Neural cell (in vitro differentiated cells): ENCODE measurements around the gene PGC. TPM values are rescaled to one million over a fixed set of nuclear protein-coding genes. Genes with fewer than 3 reads are reported as not detected.

Experiments
- H2AFZ ChIP-seq: fragments of 200-600, 300-800 bp; sonication (generic), shearing (Covaris generic); 2 replicates; pipeline ENCODE4 v1.6.0; 2014; ENCODE audit warnings: low read depth, mild to moderate bottlenecking, antibody characterized with exemption, low read length, moderate library complexity
- H3F3A ChIP-seq: fragments of 200-600 bp; shearing (Covaris generic); 2 replicates; pipeline ENCODE4 v1.6.1; 2016; ENCODE audit warnings: mild to moderate bottlenecking, moderate library complexity, mixed read lengths, antibody characterized with exemption, low read length; ENCODE audit not compliant: insufficient read depth, poor library complexity, severe bottlenecking
- H3K27ac ChIP-seq: fragments of 200-600, 300-800 bp; sonication (generic), shearing (Covaris generic); 2 replicates; pipeline ENCODE4 v1.5.1; 2014; ENCODE audit warnings: mild to moderate bottlenecking, low read length, moderate library complexity
- H3K27me3 ChIP-seq: fragments of 300-800, 200-600 bp; sonication (generic), shearing (Covaris generic); 2 replicates; pipeline ENCODE4 v1.6.0; 2014; ENCODE audit warnings: mild to moderate bottlenecking, low read depth, low read length, moderate library complexity; ENCODE audit not compliant: insufficient read depth
- H3K36me3 ChIP-seq: fragments of 300-800, 200-600 bp; sonication (generic), shearing (Covaris generic); 2 replicates; pipeline ENCODE4 v1.5.1; 2014; ENCODE audit warnings: mild to moderate bottlenecking, antibody characterized with exemption, low read length, moderate library complexity; ENCODE audit not compliant: insufficient read depth
- H3K4me2 ChIP-seq: fragments of 300-800, 200-600 bp; sonication (generic), shearing (Covaris generic); 2 replicates; pipeline ENCODE4 v1.6.0; 2014; ENCODE audit warnings: mild to moderate bottlenecking, low read length
- H3K4me3 ChIP-seq: fragments of 300-800, 200-600 bp; sonication (generic), shearing (Covaris generic); 2 replicates; pipeline ENCODE4 v1.5.1; 2014; ENCODE audit warnings: mild to moderate bottlenecking, low read length, moderate library complexity
- H3K79me2 ChIP-seq: fragments of 200-600 bp; shearing (Covaris generic); replicated peaks from 2 replicates; pipeline ENCODE4 v1.6.0; 2014; ENCODE audit warnings: mild to moderate bottlenecking, low read length, moderate library complexity; ENCODE audit not compliant: insufficient read depth
- H3K9ac ChIP-seq: fragments of 300-800, 200-600 bp; sonication (generic), shearing (Covaris generic); 2 replicates; pipeline ENCODE4 v1.6.1; 2016; ENCODE audit warnings: mild to moderate bottlenecking, low read length, mixed read lengths
- H3K9me2 ChIP-seq: fragments of 200-600 bp; shearing (Covaris generic); 2 replicates; pipeline ENCODE4 v1.6.1; 2016; ENCODE audit warnings: mild to moderate bottlenecking, low read length, mixed read lengths; ENCODE audit not compliant: insufficient read depth
- H3K9me3 ChIP-seq: fragments of 200-600, 300-800 bp; sonication (generic), shearing (Covaris generic); 2 replicates; pipeline ENCODE4 v1.6.1; 2016; ENCODE audit warnings: mild to moderate bottlenecking, mixed run types, low read length, moderate library complexity, mixed read lengths
- H4K20me1 ChIP-seq: fragments of 200-600 bp; shearing (Covaris generic); 2 replicates; pipeline ENCODE4 v1.6.1; 2016; ENCODE audit warnings: mild to moderate bottlenecking, mixed run types; ENCODE audit not compliant: insufficient read depth
- EP300 ChIP-seq: fragments of 450-650 bp; conservative IDR thresholded peaks from 2 replicates; pipeline ENCODE4 v1.6.1; 2014; ENCODE audit warnings: antibody characterized with exemption, mild to moderate bottlenecking, moderate library complexity; ENCODE audit not compliant: poor library complexity, severe bottlenecking
- EZH2 ChIP-seq: fragments of 200-600, 300-800 bp; shearing (Covaris generic), sonication (generic); IDR thresholded peaks from 2 replicates; pipeline ENCODE4 v1.6.1; 2014; ENCODE audit warnings: antibody characterized with exemption, low read length, borderline replicate concordance, mild to moderate bottlenecking; ENCODE audit not compliant: insufficient read depth, poor library complexity, severe bottlenecking
- MXI1 ChIP-seq: fragments of 450-650 bp; conservative IDR thresholded peaks from 2 replicates; pipeline ENCODE4 v1.6.1; 2014; ENCODE audit warnings: antibody characterized with exemption, mild to moderate bottlenecking; ENCODE audit not compliant: poor library complexity, severe bottlenecking
- POLR2AphosphoS5 ChIP-seq: IDR thresholded peaks from 2 replicates; pipeline ENCODE4 v1.6.1; 2012
- RAD21 ChIP-seq: fragments of 450-650 bp; conservative IDR thresholded peaks from 2 replicates; pipeline ENCODE4 v1.6.1; 2014; ENCODE audit warnings: antibody characterized with exemption, mild to moderate bottlenecking, moderate library complexity
- SMC3 ChIP-seq: fragments of 450-650 bp; conservative IDR thresholded peaks from 2 replicates; pipeline ENCODE4 v1.6.1; 2014; ENCODE audit warnings: antibody characterized with exemption, mild to moderate bottlenecking, moderate library complexity; ENCODE audit not compliant: poor library complexity
- TAF1 ChIP-seq: IDR thresholded peaks from 2 replicates; pipeline ENCODE4 v1.6.1; 2012; ENCODE audit warnings: low read depth
- polyA minus RNA-seq: library from RNA; depleted of rRNA, polyadenylated mRNA; stranded (reverse); fragments of >200 nt; gene quantifications from 2 replicates; pipeline ENCODE4 v1.2.3, GENCODE V29; 2014
- polyA plus RNA-seq: library from polyadenylated mRNA; depleted of rRNA; stranded (reverse); fragments of >200 nt; gene quantifications from 2 replicates; pipeline ENCODE4 v1.2.3, GENCODE V29; 2014
- TF ChIP-seq, protein P1 (sequence below): fragments of 450-650 bp; IDR thresholded peaks from 2 replicates; pipeline ENCODE4 v1.5.1; 2014; ENCODE audit warnings: antibody characterized with exemption, mild to moderate bottlenecking, moderate library complexity; ENCODE audit not compliant: poor library complexity, severe bottlenecking
- TF ChIP-seq, protein P2 (sequence below): IDR thresholded peaks from 2 replicates; pipeline ENCODE4 v1.6.1; 2012; ENCODE audit warnings: borderline replicate concordance

The PGC gene
- polyA plus RNA-seq = not detected in 2 replicates
- not detected in 2 replicates for polyA minus RNA-seq

DNA sequence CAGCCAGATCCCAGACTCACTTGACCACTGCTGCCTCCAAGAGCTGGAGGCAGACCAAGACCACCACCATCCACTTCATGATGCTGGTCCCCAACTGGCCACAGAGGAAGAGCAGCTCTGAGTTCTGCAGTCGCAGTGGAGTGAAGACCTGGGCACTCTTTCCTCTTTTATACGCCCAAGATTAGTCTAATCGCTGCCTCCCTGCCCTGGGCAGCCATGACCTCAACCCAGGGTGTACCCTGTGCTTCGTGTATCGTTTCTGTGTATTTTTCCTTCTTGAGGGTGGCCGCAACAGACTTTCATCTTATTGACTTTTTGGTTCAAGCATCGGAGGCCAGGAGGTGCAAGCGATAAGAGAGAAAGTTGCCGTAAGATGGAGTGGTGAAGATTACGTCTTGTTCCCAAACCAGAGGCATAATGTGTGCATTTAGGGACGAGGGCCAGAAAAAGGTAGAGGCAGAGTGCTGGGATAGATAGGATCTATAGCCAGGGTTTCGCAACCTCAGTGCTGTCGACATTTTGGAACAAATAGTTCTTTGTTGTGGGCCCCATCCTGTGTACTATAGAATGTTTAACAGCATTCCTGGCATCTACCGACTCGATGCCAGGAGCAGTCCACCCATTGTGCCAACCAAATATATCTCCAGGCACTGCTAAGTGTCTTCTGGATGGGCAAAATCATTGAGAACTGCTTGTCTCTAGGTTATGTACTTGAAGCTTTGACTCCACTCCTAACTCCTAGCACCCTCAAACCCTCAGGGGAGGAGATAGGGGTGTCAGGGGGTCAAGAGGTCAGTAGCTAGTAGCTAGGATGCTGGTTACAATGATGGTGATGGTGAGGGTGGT is at the start of gene PGC:
TSS of gene PGC (minus strand) at position 142 of the 846 bp plus-strand sequence. CDS start at position 79, 63 bp downstream.
- Histone ChIP-seq H3K9me3 (no peaks in the 10 kb centered on the region), H3K9me2 (no peaks in the 10 kb centered on the region), H3F3A (no peaks in the 10 kb centered on the region), H4K20me1 (no peaks in the 10 kb centered on the region), H3K4me2 (no peak within 1 kb of the TSS), H3K27ac (no peak within 1 kb of the TSS), H3K9ac (no peak within 1 kb of the TSS), H2AFZ (no peak within 1 kb of the TSS), H3K27me3 (no peaks in the 10 kb centered on the region), H3K79me2 (no peaks in the 10 kb centered on the region), H3K4me3 (no peak within 1 kb of the TSS), H3K36me3 (no peaks in the 10 kb centered on the region)
- no peak for TF ChIP-seq EZH2
- no peak for TF ChIP-seq EP300
- TF ChIP-seq, protein P1, sequence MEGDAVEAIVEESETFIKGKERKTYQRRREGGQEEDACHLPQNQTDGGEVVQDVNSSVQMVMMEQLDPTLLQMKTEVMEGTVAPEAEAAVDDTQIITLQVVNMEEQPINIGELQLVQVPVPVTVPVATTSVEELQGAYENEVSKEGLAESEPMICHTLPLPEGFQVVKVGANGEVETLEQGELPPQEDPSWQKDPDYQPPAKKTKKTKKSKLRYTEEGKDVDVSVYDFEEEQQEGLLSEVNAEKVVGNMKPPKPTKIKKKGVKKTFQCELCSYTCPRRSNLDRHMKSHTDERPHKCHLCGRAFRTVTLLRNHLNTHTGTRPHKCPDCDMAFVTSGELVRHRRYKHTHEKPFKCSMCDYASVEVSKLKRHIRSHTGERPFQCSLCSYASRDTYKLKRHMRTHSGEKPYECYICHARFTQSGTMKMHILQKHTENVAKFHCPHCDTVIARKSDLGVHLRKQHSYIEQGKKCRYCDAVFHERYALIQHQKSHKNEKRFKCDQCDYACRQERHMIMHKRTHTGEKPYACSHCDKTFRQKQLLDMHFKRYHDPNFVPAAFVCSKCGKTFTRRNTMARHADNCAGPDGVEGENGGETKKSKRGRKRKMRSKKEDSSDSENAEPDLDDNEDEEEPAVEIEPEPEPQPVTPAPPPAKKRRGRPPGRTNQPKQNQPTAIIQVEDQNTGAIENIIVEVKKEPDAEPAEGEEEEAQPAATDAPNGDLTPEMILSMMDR = no peak
- no peak for TF ChIP-seq RAD21
- no peak for TF ChIP-seq TAF1

DNA sequence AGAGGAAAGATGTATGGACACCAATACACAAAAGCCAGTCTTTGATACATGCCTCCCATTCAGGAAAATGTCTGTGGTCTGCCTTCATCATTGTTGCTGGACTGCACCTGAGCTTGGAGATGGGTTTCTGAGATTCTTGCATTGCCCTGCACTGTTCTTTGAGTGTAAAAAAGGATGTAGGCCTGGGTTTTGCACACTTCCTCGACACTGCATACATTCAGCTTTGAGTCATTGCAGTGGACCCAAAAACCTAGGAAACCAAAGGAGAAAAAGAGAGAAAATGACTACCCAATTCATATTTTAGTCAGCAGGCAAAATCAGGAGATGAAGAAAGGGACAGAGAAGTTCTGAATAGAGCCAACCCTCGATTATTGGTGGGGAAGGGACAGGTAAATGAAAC is 49.3 kb upstream of the PGC start:
- TF ChIP-seq SMC3 (no peak), TAF1 (no peak), MXI1 (no peak), POLR2AphosphoS5 (no peak), EP300 (no peak), EZH2 (no peak), RAD21 (no peak)
- TF ChIP-seq, protein P2, sequence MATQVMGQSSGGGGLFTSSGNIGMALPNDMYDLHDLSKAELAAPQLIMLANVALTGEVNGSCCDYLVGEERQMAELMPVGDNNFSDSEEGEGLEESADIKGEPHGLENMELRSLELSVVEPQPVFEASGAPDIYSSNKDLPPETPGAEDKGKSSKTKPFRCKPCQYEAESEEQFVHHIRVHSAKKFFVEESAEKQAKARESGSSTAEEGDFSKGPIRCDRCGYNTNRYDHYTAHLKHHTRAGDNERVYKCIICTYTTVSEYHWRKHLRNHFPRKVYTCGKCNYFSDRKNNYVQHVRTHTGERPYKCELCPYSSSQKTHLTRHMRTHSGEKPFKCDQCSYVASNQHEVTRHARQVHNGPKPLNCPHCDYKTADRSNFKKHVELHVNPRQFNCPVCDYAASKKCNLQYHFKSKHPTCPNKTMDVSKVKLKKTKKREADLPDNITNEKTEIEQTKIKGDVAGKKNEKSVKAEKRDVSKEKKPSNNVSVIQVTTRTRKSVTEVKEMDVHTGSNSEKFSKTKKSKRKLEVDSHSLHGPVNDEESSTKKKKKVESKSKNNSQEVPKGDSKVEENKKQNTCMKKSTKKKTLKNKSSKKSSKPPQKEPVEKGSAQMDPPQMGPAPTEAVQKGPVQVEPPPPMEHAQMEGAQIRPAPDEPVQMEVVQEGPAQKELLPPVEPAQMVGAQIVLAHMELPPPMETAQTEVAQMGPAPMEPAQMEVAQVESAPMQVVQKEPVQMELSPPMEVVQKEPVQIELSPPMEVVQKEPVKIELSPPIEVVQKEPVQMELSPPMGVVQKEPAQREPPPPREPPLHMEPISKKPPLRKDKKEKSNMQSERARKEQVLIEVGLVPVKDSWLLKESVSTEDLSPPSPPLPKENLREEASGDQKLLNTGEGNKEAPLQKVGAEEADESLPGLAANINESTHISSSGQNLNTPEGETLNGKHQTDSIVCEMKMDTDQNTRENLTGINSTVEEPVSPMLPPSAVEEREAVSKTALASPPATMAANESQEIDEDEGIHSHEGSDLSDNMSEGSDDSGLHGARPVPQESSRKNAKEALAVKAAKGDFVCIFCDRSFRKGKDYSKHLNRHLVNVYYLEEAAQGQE = no peak
- TF ChIP-seq, protein P1 = no peak
- H3K36me3 ChIP-seq = peaks cover 5% of the 10 kb centered on the region
- H3K27ac ChIP-seq = no peak overlapping the region
- H3K9me3 ChIP-seq = no peaks in the 10 kb centered on the region
- H3K4me2 ChIP-seq = no peak overlapping the region
- H4K20me1 ChIP-seq = no peaks in the 10 kb centered on the region
- no peaks in the 10 kb centered on the region for H3F3A ChIP-seq
- no peak overlapping the region for H2AFZ ChIP-seq
- no peaks in the 10 kb centered on the region for H3K79me2 ChIP-seq
- no peaks in the 10 kb centered on the region for H3K27me3 ChIP-seq
- H3K9me2 ChIP-seq = no peaks in the 10 kb centered on the region
- H3K4me3 ChIP-seq = no peak overlapping the region
- no peak overlapping the region for H3K9ac ChIP-seq
